ENCODE results near the gene CCDC150. TPM values are rescaled to one million over a fixed set of nuclear protein-coding genes. Genes with fewer than 3 reads are reported as not detected.

CCDC150 gene
- total and polyA plus RNA-seq, 4 donors = 0.78 to 6.3 (median 5.1) TPM

DNA sequence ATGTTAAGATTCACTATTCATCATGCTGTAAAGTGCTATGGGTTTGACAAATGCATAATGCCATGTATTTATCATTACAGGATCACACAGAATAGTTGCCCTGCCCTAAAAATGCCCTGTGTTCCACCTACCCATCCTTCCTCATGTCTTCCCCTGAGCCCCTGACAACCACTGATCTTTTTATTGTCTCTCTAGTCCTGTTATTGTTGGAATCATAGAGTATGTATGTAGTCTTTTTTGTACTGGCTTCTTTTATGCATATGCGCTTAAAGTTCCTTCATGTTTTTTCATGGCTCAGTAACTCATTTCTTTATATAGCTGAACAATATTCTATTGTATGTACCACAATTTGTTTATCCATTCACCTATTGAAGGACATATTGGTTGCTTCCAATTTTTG lies 20.3 kb downstream of the CCDC150 start:
- no peaks in the 10 kb centered on the region for H3K27me3 ChIP-seq (ENCODE audit: control insufficient read depth in 4 of 4, insufficient read depth in 4 of 4, low read length in 3 of 4)
- H3K36me3 ChIP-seq (ENCODE audit: control insufficient read depth in 4 of 4, insufficient read depth in 3 of 4, low read depth in 1 of 4, low read length in 3 of 4) = no peaks in the 10 kb centered on the region
- DNase-seq (ENCODE audit: low spot score) = no peak
- H3K9ac ChIP-seq (ENCODE audit: low read depth in 1 of 2, low read length in 2 of 2) = no peak overlapping the region
- 99% methylated on average over 1 of the region's 1 CpG for WGBS
- no peak overlapping the region for H3K4me3 ChIP-seq (ENCODE audit: low read depth in 1 of 3, low read length in 3 of 3)
- H3K27ac ChIP-seq (ENCODE audit: low read depth in 1 of 2, low read length in 2 of 2) = no peak overlapping the region
- TF ChIP-seq HNF4A (conservative IDR thresholded peaks at IDR 0.05) (no peak), RAD21 (IDR thresholded peaks at IDR 0.05) (no peak), YY1 (IDR thresholded peaks at IDR 0.05) (no peak), FOXA1 (IDR thresholded peaks at IDR 0.05) (no peak), TAF1 (conservative IDR thresholded peaks at IDR 0.05) (no peak), SP1 (IDR thresholded peaks at IDR 0.05) (no peak), GABPA (IDR thresholded peaks at IDR 0.05 in 1 of 2, conservative IDR thresholded peaks at IDR 0.05 in 1 of 2) (no peak), RXRA (IDR thresholded peaks at IDR 0.05) (no peak), NR2F2 (IDR thresholded peaks at IDR 0.05) (no peak)
- TF ChIP-seq, protein P1, sequence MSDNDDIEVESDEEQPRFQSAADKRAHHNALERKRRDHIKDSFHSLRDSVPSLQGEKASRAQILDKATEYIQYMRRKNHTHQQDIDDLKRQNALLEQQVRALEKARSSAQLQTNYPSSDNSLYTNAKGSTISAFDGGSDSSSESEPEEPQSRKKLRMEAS (IDR thresholded peaks at IDR 0.05) = no peak
- TF ChIP-seq, protein P2, sequence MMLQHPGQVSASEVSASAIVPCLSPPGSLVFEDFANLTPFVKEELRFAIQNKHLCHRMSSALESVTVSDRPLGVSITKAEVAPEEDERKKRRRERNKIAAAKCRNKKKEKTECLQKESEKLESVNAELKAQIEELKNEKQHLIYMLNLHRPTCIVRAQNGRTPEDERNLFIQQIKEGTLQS (IDR thresholded peaks at IDR 0.05) = no peak
- TF ChIP-seq, protein P3, sequence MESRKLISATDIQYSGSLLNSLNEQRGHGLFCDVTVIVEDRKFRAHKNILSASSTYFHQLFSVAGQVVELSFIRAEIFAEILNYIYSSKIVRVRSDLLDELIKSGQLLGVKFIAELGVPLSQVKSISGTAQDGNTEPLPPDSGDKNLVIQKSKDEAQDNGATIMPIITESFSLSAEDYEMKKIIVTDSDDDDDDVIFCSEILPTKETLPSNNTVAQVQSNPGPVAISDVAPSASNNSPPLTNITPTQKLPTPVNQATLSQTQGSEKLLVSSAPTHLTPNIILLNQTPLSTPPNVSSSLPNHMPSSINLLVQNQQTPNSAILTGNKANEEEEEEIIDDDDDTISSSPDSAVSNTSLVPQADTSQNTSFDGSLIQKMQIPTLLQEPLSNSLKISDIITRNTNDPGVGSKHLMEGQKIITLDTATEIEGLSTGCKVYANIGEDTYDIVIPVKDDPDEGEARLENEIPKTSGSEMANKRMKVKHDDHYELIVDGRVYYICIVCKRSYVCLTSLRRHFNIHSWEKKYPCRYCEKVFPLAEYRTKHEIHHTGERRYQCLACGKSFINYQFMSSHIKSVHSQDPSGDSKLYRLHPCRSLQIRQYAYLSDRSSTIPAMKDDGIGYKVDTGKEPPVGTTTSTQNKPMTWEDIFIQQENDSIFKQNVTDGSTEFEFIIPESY (IDR thresholded peaks at IDR 0.05) = no peak
- H3K4me1 ChIP-seq (ENCODE audit: control insufficient read depth in 4 of 4, insufficient read depth in 4 of 4, low read length in 3 of 4) = no peaks in the 10 kb centered on the region
- no peaks in the 10 kb centered on the region for H3K9me3 ChIP-seq (ENCODE audit: control insufficient read depth in 4 of 4, low read length in 3 of 4)

DNA sequence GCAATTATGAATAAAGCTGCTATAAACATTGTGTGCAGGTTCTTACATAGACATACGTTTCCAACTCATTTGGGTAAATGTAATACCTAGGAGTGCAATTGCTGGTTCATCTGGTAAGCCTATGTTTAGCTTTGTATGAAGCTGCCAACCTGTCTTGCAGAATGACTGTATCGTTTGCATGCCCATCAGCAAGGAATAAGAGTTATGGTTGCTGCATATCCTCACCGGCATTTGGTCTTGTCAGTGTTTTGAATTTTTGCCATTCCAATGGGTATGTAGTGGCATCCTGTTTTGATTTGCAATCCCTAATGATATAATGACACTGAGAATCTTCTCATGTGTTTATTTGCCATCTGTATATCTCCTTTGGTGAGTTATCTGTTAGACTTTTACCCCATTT lies 20.7 kb downstream of the CCDC150 start:
- WGBS = 91% methylated on average over 3 of the region's 3 CpGs
- no peak overlapping the region for H3K27ac ChIP-seq (ENCODE audit: low read depth in 1 of 2, low read length in 2 of 2)
- H3K27me3 ChIP-seq (ENCODE audit: control insufficient read depth in 4 of 4, insufficient read depth in 4 of 4, low read length in 3 of 4) = no peaks in the 10 kb centered on the region
- TF ChIP-seq HNF4G (IDR thresholded peaks at IDR 0.05) (no peak), RXRA (IDR thresholded peaks at IDR 0.05) (no peak), NR2F2 (IDR thresholded peaks at IDR 0.05) (no peak), TAF1 (conservative IDR thresholded peaks at IDR 0.05) (no peak), EGR1 (IDR thresholded peaks at IDR 0.05; ENCODE audit: low read depth in 2 of 2) (no peak), FOXA1 (IDR thresholded peaks at IDR 0.05) (no peak), JUND (IDR thresholded peaks at IDR 0.05) (no peak)
- no peak overlapping the region for H3K9ac ChIP-seq (ENCODE audit: low read depth in 1 of 2, low read length in 2 of 2)
- no peak for DNase-seq (ENCODE audit: low spot score)
- H3K36me3 ChIP-seq (ENCODE audit: control insufficient read depth in 4 of 4, insufficient read depth in 3 of 4, low read depth in 1 of 4, low read length in 3 of 4) = no peaks in the 10 kb centered on the region
- no peak overlapping the region for H3K4me3 ChIP-seq (ENCODE audit: low read depth in 1 of 3, low read length in 3 of 3)
- no peaks in the 10 kb centered on the region for H3K4me1 ChIP-seq (ENCODE audit: control insufficient read depth in 4 of 4, insufficient read depth in 4 of 4, low read length in 3 of 4)
- H3K9me3 ChIP-seq (ENCODE audit: control insufficient read depth in 4 of 4, low read length in 3 of 4) = no peaks in the 10 kb centered on the region

DNA sequence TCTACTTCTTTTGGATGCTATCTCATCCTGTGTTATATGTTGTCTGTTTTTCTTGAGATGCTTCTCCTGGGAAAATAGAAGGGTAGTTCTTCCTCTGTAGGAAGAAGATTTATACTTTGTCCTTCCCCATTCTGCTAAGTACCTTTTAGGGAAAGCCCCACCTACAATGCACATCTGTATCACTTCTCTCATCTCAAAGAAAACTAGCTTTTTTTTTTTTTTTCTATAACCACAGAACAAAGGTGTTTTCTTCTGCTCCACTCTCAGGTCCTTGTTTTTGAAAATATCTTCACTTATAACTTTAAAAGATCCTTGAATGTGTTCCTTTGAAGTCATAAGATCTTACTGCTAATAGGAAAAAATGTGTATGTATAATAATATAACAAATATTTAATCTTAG lies 30.8 kb downstream of the CCDC150 start:
- Histone ChIP-seq H3K27ac (ENCODE audit: low read depth in 1 of 2, low read length in 2 of 2) (no peak overlapping the region), H3K4me1 (ENCODE audit: control insufficient read depth in 4 of 4, insufficient read depth in 4 of 4, low read length in 3 of 4) (no peaks in the 10 kb centered on the region), H3K27me3 (ENCODE audit: control insufficient read depth in 4 of 4, insufficient read depth in 4 of 4, low read length in 3 of 4) (no peaks in the 10 kb centered on the region), H3K9me3 (ENCODE audit: control insufficient read depth in 4 of 4, low read length in 3 of 4) (no peaks in the 10 kb centered on the region), H3K4me3 (ENCODE audit: low read depth in 1 of 3, low read length in 3 of 3) (no peak overlapping the region), H3K9ac (ENCODE audit: low read depth in 1 of 2, low read length in 2 of 2) (no peak overlapping the region), H3K36me3 (ENCODE audit: control insufficient read depth in 4 of 4, insufficient read depth in 3 of 4, low read depth in 1 of 4, low read length in 3 of 4) (no peaks in the 10 kb centered on the region)
- no peak for DNase-seq (ENCODE audit: low spot score)
- TF ChIP-seq, protein P4, sequence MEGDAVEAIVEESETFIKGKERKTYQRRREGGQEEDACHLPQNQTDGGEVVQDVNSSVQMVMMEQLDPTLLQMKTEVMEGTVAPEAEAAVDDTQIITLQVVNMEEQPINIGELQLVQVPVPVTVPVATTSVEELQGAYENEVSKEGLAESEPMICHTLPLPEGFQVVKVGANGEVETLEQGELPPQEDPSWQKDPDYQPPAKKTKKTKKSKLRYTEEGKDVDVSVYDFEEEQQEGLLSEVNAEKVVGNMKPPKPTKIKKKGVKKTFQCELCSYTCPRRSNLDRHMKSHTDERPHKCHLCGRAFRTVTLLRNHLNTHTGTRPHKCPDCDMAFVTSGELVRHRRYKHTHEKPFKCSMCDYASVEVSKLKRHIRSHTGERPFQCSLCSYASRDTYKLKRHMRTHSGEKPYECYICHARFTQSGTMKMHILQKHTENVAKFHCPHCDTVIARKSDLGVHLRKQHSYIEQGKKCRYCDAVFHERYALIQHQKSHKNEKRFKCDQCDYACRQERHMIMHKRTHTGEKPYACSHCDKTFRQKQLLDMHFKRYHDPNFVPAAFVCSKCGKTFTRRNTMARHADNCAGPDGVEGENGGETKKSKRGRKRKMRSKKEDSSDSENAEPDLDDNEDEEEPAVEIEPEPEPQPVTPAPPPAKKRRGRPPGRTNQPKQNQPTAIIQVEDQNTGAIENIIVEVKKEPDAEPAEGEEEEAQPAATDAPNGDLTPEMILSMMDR (IDR thresholded peaks at IDR 0.05; ENCODE audit: low read depth, low read length, missing input control) = no peak
- TF ChIP-seq HNF4A (conservative IDR thresholded peaks at IDR 0.05) (no peak), YY1 (IDR thresholded peaks at IDR 0.05) (no peak), EGR1 (IDR thresholded peaks at IDR 0.05; ENCODE audit: low read depth in 2 of 2) (no peak), TAF1 (conservative IDR thresholded peaks at IDR 0.05) (no peak), NR2F2 (IDR thresholded peaks at IDR 0.05) (no peak), RXRA (IDR thresholded peaks at IDR 0.05) (no peak), HNF4G (IDR thresholded peaks at IDR 0.05) (no peak)
- TF ChIP-seq, protein P5, sequence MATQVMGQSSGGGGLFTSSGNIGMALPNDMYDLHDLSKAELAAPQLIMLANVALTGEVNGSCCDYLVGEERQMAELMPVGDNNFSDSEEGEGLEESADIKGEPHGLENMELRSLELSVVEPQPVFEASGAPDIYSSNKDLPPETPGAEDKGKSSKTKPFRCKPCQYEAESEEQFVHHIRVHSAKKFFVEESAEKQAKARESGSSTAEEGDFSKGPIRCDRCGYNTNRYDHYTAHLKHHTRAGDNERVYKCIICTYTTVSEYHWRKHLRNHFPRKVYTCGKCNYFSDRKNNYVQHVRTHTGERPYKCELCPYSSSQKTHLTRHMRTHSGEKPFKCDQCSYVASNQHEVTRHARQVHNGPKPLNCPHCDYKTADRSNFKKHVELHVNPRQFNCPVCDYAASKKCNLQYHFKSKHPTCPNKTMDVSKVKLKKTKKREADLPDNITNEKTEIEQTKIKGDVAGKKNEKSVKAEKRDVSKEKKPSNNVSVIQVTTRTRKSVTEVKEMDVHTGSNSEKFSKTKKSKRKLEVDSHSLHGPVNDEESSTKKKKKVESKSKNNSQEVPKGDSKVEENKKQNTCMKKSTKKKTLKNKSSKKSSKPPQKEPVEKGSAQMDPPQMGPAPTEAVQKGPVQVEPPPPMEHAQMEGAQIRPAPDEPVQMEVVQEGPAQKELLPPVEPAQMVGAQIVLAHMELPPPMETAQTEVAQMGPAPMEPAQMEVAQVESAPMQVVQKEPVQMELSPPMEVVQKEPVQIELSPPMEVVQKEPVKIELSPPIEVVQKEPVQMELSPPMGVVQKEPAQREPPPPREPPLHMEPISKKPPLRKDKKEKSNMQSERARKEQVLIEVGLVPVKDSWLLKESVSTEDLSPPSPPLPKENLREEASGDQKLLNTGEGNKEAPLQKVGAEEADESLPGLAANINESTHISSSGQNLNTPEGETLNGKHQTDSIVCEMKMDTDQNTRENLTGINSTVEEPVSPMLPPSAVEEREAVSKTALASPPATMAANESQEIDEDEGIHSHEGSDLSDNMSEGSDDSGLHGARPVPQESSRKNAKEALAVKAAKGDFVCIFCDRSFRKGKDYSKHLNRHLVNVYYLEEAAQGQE (IDR thresholded peaks at IDR 0.05) = no peak
